ELR (cell line): ENCODE data around the gene ARHGAP26.
A peak's percentile ranks its signal among the peaks of the same experiment; 100 is the strongest.

Source experiments
- DNase-seq: peaks from one replicate; pipeline ENCODE4 v3.0.0-alpha.2; 2015; ENCODE audit warnings: low read depth

The ARHGAP26 gene

GRCh38 chr5:142810743-142811290, 40.6 kb downstream of the ARHGAP26 start:
- no peak for DNase-seq

- DNase-seq = no peak
Observed at GRCh38 chr5:142811866-142812557, 41.8 kb downstream of the ARHGAP26 start.

GRCh38 chr5:142813220-142813619, 43.0 kb downstream of the ARHGAP26 start:
- no peak for DNase-seq

- no peak for DNase-seq
Observed at GRCh38 chr5:142814122-142814521, 43.9 kb downstream of the ARHGAP26 start.

- DNase-seq = no peak
Observed at GRCh38 chr5:142815469-142815868, 45.3 kb downstream of the ARHGAP26 start.

GRCh38 chr5:142816531-142817430, 46.6 kb downstream of the ARHGAP26 start:
- DNase-seq = peak; percentile 15

GRCh38 chr5:142817949-142818431, 47.8 kb downstream of the ARHGAP26 start:
- DNase-seq = no peak

- no peak for DNase-seq
Observed at GRCh38 chr5:142819292-142819691, 49.1 kb downstream of the ARHGAP26 start.

GRCh38 chr5:142819825-142820224, 49.6 kb downstream of the ARHGAP26 start:
- DNase-seq = peak; percentile 30

GRCh38 chr5:142820447-142820846, 50.3 kb downstream of the ARHGAP26 start:
- DNase-seq = no peak

GRCh38 chr5:142821034-142821732, 51.0 kb downstream of the ARHGAP26 start:
- DNase-seq = no peak

GRCh38 chr5:142821733-142822487, 51.7 kb downstream of the ARHGAP26 start:
- DNase-seq = peak; percentile 94

GRCh38 chr5:142823126-142823525, 52.9 kb downstream of the ARHGAP26 start:
- no peak for DNase-seq

GRCh38 chr5:142823806-142824205, 53.6 kb downstream of the ARHGAP26 start:
- DNase-seq = no peak

GRCh38 chr5:142824391-142824790, 54.2 kb downstream of the ARHGAP26 start:
- DNase-seq = no peak

GRCh38 chr5:142825378-142826089, 55.4 kb downstream of the ARHGAP26 start:
- no peak for DNase-seq

GRCh38 chr5:142826093-142826492, 55.9 kb downstream of the ARHGAP26 start:
- DNase-seq = no peak

- DNase-seq = peak; percentile 83
Observed at GRCh38 chr5:142826741-142827492, 56.7 kb downstream of the ARHGAP26 start.

- DNase-seq = peak; percentile 75
Observed at GRCh38 chr5:142827934-142828576, 57.9 kb downstream of the ARHGAP26 start.
